NB4 (cell line): ENCODE data around the gene NEURL2.

ENCODE experiments used
- MAX ChIP-seq: IDR thresholded peaks from 2 replicates; pipeline ENCODE4 v1.6.1; 2011; ENCODE audit warnings: low read depth, low read length
- POLR2A ChIP-seq: IDR thresholded peaks from 2 replicates; pipeline ENCODE4 v1.6.1; 2011; ENCODE audit warnings: mild to moderate bottlenecking; ENCODE audit not compliant: insufficient read length; ENCODE audit errors: extremely low read depth
- TF ChIP-seq, protein P1 (sequence below): IDR thresholded peaks from one replicate; pipeline ENCODE4 v1.5.1; 2012; ENCODE audit warnings: low read depth, low read length

- no peak for TF ChIP-seq POLR2A
- TF ChIP-seq, protein P1, sequence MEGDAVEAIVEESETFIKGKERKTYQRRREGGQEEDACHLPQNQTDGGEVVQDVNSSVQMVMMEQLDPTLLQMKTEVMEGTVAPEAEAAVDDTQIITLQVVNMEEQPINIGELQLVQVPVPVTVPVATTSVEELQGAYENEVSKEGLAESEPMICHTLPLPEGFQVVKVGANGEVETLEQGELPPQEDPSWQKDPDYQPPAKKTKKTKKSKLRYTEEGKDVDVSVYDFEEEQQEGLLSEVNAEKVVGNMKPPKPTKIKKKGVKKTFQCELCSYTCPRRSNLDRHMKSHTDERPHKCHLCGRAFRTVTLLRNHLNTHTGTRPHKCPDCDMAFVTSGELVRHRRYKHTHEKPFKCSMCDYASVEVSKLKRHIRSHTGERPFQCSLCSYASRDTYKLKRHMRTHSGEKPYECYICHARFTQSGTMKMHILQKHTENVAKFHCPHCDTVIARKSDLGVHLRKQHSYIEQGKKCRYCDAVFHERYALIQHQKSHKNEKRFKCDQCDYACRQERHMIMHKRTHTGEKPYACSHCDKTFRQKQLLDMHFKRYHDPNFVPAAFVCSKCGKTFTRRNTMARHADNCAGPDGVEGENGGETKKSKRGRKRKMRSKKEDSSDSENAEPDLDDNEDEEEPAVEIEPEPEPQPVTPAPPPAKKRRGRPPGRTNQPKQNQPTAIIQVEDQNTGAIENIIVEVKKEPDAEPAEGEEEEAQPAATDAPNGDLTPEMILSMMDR, result no peak
- TF ChIP-seq MAX, result no peak
Measured at GRCh38 chr20:45897692-45898091, 6.7 kb upstream of the NEURL2 start.
